H1 (cell line): ENCODE measurements around the gene OSBPL2.

Source experiments
- CTCF ChIP-seq, 3 experiments: IDR thresholded peaks; 1 replicate in 2 of 3; 2 replicates in 1 of 3; pipeline versions ENCODE4 v1.5.1 to v1.6.1; 2011; ENCODE audit warnings: low read length in 3 of 3, mild to moderate bottlenecking in 3 of 3, inconsistent platforms in 2 of 3, low read depth in 1 of 3, moderate library complexity in 1 of 3; ENCODE audit not compliant: insufficient read depth in 1 of 3; ENCODE audit errors: control extremely low read depth in 1 of 3
- EP300 ChIP-seq, 2 experiments: IDR thresholded peaks; 1 replicate in 1 of 2; 2 replicates in 1 of 2; pipeline ENCODE4 v1.6.1; 2011 to 2012; ENCODE audit warnings: low read depth in 2 of 2, low read length in 2 of 2, mild to moderate bottlenecking in 2 of 2, borderline replicate concordance in 1 of 2, inconsistent platforms in 1 of 2, moderate library complexity in 1 of 2
- PHF8 ChIP-seq: fragments of 200-600 bp; sonication (generic); conservative IDR thresholded peaks from 2 replicates; pipeline ENCODE4 v1.7.1; 2012; ENCODE audit warnings: low read depth, mild to moderate bottlenecking, inconsistent platforms, low read length, moderate library complexity

GRCh38 chr20:62285151-62285550, 46.8 kb downstream of the OSBPL2 start:
- TF ChIP-seq PHF8 (no peak), CTCF (IDR thresholded peaks at IDR 0.05; ENCODE audit: control extremely low read depth in 1 of 3, insufficient read depth in 1 of 3, low read depth in 1 of 3, low read length in 3 of 3) (no peak), EP300 (IDR thresholded peaks at IDR 0.05; ENCODE audit: borderline replicate concordance in 1 of 2, low read depth in 2 of 2, low read length in 2 of 2) (no peak)
